ENCODE results near the gene RING1. TPM values are rescaled to one million over a fixed set of nuclear protein-coding genes. Genes with fewer than 3 reads are reported as not detected.

Gene RING1
- total and polyA plus RNA-seq, 2 experiments from 2014 or later, result 12.7 to 35.8 TPM

DNA sequence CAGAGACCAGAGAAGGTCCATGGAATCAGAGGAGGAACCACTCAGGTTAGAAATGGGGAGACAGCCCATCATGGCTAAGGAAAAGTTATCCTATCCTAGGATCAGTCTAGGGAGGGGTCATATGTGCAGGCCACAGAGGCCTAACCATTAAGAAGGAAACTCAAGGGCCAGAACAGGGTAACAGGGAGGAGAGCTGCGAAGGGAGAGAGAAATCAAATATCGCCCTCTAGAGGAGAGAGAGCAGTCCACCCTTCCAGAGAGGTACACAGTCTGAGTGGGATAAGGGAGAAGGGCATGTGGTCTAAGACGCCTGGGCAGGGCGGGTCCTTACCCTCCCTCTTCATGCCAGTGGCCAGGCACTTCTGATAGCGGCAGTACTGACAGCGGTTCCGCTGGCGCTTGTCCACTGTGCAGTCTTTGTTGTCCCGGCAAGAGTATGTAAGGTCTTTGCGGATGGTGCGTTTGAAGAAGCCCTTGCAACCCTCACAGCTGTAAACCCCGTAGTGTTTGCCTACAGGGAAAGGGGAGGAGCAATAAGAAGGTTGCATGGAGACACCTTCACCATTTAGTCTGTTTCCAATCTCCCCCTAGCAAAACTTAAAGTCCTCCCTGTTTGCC, 10.8 kb upstream of the RING1 start:
- Histone ChIP-seq H3K36me3 (ENCODE audit: low read depth) (peaks cover 16% of the 10 kb centered on the region), H3K27ac (no peak overlapping the region), H3K4me1 (ENCODE audit: insufficient read depth) (peaks cover 6% of the 10 kb centered on the region; the same call in 1 of the 2 replicates), H3K9me2 (ENCODE audit: insufficient read depth) (no peaks in the 10 kb centered on the region), H3K9me3 (ENCODE audit: low read depth) (no peaks in the 10 kb centered on the region), H2AFZ (no peak overlapping the region), H3K79me2 (ENCODE audit: insufficient read depth) (peaks cover 57% of the 10 kb centered on the region), H3K27me3 (replicated peaks; ENCODE audit: insufficient read depth) (no peaks in the 10 kb centered on the region; the same call in 1 of the 2 replicates), H4K20me1 (ENCODE audit: insufficient read depth) (no peaks in the 10 kb centered on the region; the same call in 1 of the 2 replicates), H3K4me2 (ENCODE audit: unreplicated experiment) (peak overlapping the region; percentile 13), H3K4me3 (no peak overlapping the region), H3F3A (ENCODE audit: insufficient read depth) (peaks cover 25% of the 10 kb centered on the region), H3K9ac (peak overlapping the region; percentile 22; the same call in 1 of the 2 replicates)
- TF ChIP-seq EZH2 (IDR thresholded peaks at IDR 0.05; ENCODE audit: insufficient read depth, poor library complexity, severe bottlenecking), result no peak
- TF ChIP-seq EZH2phosphoT487 (IDR thresholded peaks at IDR 0.05; ENCODE audit: insufficient read depth, low read depth), result no peak
- 30 to 35% methylated on average over 12 of the region's 12 CpGs for WGBS, 2 experiments (ENCODE audit: low coverage in 1 of 2, low lambda C conversion rate in 2 of 2, missing lambda C conversion rate in 2 of 2)
- DNase-seq, result peak; percentile 84
- in situ Hi-C loops (cut with MboI), result no loop called here

DNA sequence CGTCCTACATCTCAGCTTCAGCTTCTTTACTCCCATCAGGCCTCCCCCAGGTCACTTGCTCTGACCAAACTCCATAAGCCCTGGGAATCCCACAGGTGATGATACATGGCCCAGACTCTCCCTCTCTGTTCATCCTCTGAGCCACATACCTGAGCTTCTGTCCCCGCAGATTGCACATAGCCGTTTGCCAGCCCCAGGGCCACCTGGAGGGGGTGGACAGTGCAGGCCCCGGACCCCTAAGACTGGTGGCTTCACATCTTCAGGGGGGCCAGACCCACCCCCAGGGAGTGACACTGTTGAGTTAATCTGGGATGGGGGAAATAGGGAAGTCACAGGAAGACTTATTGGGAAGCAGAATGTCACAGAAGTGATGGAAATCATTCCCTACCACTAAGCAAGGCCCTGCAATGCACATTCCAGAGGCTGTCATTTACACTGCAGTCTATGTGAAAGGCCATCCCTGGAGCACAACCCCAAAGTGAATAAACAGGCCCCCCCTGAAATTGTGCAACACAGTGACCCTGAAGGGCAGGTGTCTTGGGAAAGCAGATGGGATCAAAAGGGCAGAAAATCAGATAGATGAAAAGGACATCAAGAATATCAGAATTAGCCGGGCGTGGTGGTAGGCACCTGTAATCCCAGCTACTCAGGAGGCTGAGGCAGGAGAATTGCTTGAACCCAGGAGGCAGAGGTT, 10.0 kb upstream of the RING1 start:
- Histone ChIP-seq H3K27ac (no peak overlapping the region), H3K27me3 (replicated peaks; ENCODE audit: insufficient read depth) (no peaks in the 10 kb centered on the region), H2AFZ (no peak overlapping the region), H3K4me2 (ENCODE audit: unreplicated experiment) (peak overlapping the region; percentile 4), H3K9ac (0 out of 2 replicates have a peak overlapping the region, but pooled peaks have one; percentile 8), H3K79me2 (ENCODE audit: insufficient read depth) (peaks cover 64% of the 10 kb centered on the region), H3K4me3 (no peak overlapping the region), H3K9me2 (ENCODE audit: insufficient read depth) (no peaks in the 10 kb centered on the region), H4K20me1 (ENCODE audit: insufficient read depth) (no peaks in the 10 kb centered on the region; the same call in 1 of the 2 replicates), H3F3A (ENCODE audit: insufficient read depth) (peaks cover 32% of the 10 kb centered on the region), H3K9me3 (ENCODE audit: low read depth) (no peaks in the 10 kb centered on the region), H3K36me3 (ENCODE audit: low read depth) (peaks cover 22% of the 10 kb centered on the region), H3K4me1 (ENCODE audit: insufficient read depth) (peaks cover 9% of the 10 kb centered on the region; the same call in 1 of the 2 replicates)
- TF ChIP-seq EZH2phosphoT487 (IDR thresholded peaks at IDR 0.05; ENCODE audit: insufficient read depth, low read depth), result no peak
- TF ChIP-seq EZH2 (IDR thresholded peaks at IDR 0.05; ENCODE audit: insufficient read depth, poor library complexity, severe bottlenecking), result no peak
- in situ Hi-C loops (cut with MboI), result no loop called here
- 89 to 92% methylated on average over 6 of the region's 6 CpGs for WGBS, 2 experiments (ENCODE audit: low coverage in 1 of 2, low lambda C conversion rate in 2 of 2, missing lambda C conversion rate in 2 of 2)
- no peak for DNase-seq

DNA sequence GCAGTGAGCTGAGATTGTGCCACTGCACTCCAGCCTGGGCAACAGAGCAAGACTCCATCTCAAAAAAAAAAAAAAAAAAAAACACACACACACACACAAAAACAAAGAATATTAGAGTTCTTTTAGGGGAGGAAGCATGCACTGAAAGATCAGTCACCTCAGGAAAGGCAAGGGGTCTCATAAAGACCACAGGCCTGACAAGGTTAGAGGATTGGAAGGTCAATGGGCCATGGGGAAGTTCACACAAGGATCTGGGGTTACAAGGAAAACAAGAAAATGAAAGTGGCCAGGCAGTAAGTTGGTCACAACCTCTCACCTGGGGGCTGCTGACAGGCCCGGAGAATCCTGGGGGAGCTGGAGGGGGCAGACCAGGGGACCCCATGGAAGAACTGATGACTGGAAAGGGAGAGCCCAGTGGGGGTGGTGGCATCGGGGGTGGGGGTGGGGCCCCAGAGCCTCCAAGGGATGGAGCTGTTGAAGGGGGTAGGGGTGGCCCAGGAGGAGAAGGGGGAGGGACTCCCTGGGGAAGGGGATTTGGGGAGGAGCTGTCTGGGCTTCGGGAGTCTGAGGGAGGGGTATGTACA, 9.4 kb upstream of the RING1 start:
- Histone ChIP-seq H3K9ac (peak overlapping the region; percentile 100), H3K79me2 (ENCODE audit: insufficient read depth) (peaks cover 71% of the 10 kb centered on the region), H3K27ac (no peak overlapping the region), H4K20me1 (ENCODE audit: insufficient read depth) (no peaks in the 10 kb centered on the region; the same call in 1 of the 2 replicates), H3F3A (ENCODE audit: insufficient read depth) (peaks cover 34% of the 10 kb centered on the region), H3K36me3 (ENCODE audit: low read depth) (peaks cover 24% of the 10 kb centered on the region), H3K4me3 (peak overlapping the region; percentile 99), H3K4me2 (ENCODE audit: unreplicated experiment) (peak overlapping the region; percentile 98), H3K9me3 (ENCODE audit: low read depth) (no peaks in the 10 kb centered on the region), H3K4me1 (ENCODE audit: insufficient read depth) (peaks cover 11% of the 10 kb centered on the region), H2AFZ (no peak overlapping the region), H3K27me3 (replicated peaks; ENCODE audit: insufficient read depth) (no peaks in the 10 kb centered on the region), H3K9me2 (ENCODE audit: insufficient read depth) (no peaks in the 10 kb centered on the region)
- in situ Hi-C loops (cut with MboI), result no loop called here
- TF ChIP-seq EZH2 (IDR thresholded peaks at IDR 0.05; ENCODE audit: insufficient read depth, poor library complexity, severe bottlenecking), result no peak
- no peak for TF ChIP-seq EZH2phosphoT487 (IDR thresholded peaks at IDR 0.05; ENCODE audit: insufficient read depth, low read depth)
- DNase-seq, result no peak
- 16 to 43% methylated on average over 1 to 3 of the region's 3 CpGs for WGBS, 2 experiments (ENCODE audit: low coverage in 1 of 2, low lambda C conversion rate in 2 of 2, missing lambda C conversion rate in 2 of 2)

DNA sequence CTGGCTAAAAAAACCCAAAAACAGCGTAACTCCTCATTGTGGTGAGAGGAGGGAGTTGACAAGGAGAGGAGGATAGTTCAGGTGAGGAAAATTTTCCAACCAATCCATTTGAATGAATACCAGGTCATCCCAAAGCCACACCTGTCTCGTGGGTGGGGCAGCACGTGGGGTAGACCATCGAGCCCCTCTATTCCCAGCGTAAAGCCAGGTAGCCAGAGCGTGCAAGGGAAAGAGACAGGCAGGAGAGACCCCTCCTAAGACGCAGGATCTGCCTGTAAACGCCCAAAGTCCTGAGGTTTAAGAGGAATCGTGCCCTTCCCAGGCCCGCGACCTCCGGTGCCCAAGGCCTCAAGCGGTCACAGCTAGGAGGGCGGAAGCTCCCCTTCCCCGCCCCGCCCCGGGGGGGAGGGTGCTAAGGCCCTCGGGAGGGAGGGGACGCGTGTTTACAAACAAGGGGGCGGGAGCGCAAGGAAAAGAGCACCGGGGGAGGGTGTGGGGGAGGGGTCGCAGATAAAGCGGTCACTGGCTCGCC, 8.5 kb upstream of the RING1 start:
- peaks cover 74% of the 10 kb centered on the region for H3K79me2 ChIP-seq (ENCODE audit: insufficient read depth)
- in situ Hi-C loops (cut with MboI), result no loop called here
- peak overlapping the region; percentile 99 for H3K27ac ChIP-seq
- peak; percentile 76 for DNase-seq
- peak overlapping the region; percentile 77 for H2AFZ ChIP-seq
- peak overlapping the region; percentile 99 for H3K4me3 ChIP-seq
- peaks cover 15% of the 10 kb centered on the region for H3K4me1 ChIP-seq (ENCODE audit: insufficient read depth)
- H3K4me2 ChIP-seq (ENCODE audit: unreplicated experiment), result peak overlapping the region; percentile 98
- peak overlapping the region; percentile 100 for H3K9ac ChIP-seq
- no peaks in the 10 kb centered on the region for H3K27me3 ChIP-seq (replicated peaks; ENCODE audit: insufficient read depth)
- no peaks in the 10 kb centered on the region; the same call in 1 of the 2 replicates for H4K20me1 ChIP-seq (ENCODE audit: insufficient read depth)
- 5 to 10% methylated on average over 8 to 26 of the region's 26 CpGs for WGBS, 2 experiments (ENCODE audit: low coverage in 1 of 2, low lambda C conversion rate in 2 of 2, missing lambda C conversion rate in 2 of 2)
- H3F3A ChIP-seq (ENCODE audit: insufficient read depth), result peaks cover 35% of the 10 kb centered on the region
- peaks cover 24% of the 10 kb centered on the region for H3K36me3 ChIP-seq (ENCODE audit: low read depth)
- H3K9me2 ChIP-seq (ENCODE audit: insufficient read depth), result no peaks in the 10 kb centered on the region
- TF ChIP-seq EZH2phosphoT487 (IDR thresholded peaks at IDR 0.05; ENCODE audit: insufficient read depth, low read depth) (no peak), EZH2 (IDR thresholded peaks at IDR 0.05; ENCODE audit: insufficient read depth, poor library complexity, severe bottlenecking) (no peak)
- no peaks in the 10 kb centered on the region for H3K9me3 ChIP-seq (ENCODE audit: low read depth)
